ENCODE results near the gene SLC25A42.
"Not testable (repeated sequence)": the region's sequence is repeated elsewhere in the genome, so short reads cannot be mapped to it uniquely, and the experiment has no call there.

Gene SLC25A42, protein sequence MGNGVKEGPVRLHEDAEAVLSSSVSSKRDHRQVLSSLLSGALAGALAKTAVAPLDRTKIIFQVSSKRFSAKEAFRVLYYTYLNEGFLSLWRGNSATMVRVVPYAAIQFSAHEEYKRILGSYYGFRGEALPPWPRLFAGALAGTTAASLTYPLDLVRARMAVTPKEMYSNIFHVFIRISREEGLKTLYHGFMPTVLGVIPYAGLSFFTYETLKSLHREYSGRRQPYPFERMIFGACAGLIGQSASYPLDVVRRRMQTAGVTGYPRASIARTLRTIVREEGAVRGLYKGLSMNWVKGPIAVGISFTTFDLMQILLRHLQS

DNA sequence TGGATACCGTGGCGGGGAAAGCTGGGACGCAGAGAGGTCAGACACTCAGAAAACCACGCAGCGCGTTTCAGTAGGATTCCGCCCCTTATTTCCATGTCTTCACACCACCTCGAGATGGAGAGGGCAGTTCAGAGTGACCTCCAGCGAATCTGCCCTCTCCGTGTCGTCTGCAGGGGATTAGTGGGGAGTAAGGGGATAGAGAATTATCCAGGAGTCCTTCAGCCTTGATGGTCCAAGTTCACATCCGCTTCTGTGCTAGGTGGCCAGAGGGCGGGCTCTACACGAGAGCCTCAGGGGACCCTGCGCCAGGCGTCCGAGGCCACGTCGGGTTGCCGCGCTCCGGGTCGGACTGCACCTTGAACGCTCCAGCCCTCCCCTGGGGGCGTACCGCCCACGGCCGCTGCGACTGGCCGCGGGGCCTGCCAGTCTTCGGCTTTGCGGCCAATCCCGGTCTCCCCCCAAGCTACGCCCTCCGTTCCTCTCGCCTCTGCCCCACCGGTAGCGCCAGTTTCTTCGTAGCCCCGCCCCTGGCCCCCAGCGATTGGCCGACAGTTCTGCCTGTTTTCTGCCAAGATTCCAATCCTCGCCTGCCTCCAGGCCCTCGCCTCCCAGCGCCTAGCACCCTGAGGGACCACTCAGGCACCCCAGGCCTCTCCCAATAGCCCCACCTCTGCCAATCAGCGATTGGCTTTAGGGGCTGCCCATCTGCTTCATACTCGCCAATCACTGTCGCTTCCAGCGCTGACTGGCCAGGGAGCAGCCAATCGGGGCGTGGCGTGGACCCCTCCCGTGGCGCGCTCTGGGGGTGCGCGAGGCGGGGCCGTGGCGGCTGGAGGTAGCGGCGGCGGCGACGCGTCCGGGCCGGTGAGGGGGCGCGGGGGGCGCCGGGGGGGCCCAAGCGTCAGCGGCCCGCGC, at the start of gene SLC25A42:
Gene SLC25A42, plus strand, starts transcription at position 812 of the 915 bp plus-strand sequence. CDS start 32,131 bp downstream, outside the sequence.
- DNase-seq = peak; percentile 99

DNA sequence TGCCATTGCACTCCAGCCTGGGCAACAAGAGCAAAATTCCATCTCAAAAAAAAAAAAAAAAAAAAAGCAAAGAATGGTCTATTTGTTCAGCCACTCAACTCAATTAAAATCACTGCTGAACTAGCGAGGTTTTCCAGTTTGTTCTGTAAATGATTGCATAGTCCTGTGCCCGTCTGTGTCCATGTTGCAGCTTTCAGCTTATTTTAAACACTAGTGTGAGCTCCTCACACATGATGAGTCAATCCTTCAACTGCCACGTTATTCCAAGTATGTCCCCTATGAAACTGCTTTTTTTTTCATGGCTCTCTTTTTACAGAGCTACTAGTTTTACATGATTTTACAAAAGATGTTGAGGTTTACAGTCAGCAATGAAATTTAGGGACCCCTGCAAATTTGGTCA, 42.7 kb upstream of the SLC25A42 start:
- no peak for DNase-seq

DNA sequence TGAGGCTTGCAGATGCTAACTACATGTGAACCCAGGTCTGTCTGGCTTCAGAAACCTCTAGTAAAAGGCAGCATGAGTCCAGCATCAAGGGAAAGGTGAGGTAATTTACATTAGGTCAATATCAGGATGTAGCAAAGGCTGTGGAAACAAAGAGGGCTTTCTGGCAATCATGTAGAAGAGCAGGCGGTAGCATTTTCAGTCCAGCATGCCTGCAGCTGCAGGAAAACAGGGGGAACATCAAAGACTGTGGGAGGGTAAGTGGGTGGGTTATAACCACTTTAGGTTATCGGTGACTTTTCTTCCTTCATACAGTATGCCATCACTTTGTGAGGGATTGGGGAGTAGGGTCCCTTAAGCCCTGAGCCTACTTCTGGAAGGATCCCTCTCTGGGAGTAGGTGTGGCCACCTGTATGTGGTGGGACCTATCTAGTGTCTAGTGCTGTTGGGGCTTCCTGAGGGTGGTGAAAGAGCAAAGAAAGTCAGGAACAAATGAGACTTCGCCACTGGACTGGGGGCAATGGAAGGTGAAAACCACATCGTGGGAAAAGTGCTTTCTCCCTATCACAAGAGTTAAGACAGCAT, 41.3 kb upstream of the SLC25A42 start:
- DNase-seq = no peak

DNA sequence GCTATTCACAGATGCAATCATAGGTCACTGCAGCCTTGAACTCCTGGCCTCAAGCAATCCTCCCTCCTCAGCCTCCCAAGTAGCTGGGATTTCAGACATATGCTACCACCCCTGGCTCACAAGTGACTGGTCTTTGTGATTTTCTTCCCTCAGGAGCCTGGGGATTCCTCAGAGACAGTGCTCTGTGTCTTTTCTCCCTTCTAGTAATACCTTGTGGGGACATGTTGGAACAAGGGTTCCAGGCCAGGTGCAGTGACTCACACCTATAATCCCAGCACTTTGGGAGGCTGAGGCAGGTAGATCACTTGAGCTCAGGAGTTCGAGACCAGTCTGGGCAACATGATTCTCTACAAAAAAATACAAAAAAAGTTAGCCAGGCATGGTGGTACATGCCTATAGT, 40.4 kb upstream of the SLC25A42 start:
- DNase-seq = not testable (repeated sequence)

DNA sequence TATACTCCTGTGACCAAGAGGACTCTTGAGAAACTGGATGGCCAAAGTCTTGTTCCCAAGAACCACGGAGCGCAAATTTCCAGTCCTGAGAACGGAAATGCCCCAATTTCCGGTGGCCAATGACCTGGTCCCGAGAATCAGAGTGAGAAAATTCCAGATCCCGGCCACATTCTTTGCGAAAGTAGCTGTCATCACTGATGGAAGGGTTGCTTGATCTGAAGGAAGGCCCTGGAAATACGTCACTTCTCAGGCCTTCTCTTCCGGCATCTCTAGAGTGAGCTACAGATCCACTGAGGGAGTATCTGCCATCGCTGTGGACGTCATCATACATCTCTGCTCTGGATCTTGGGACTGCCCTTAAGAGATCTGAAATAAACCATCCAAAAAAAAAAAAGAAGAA, 37.9 kb upstream of the SLC25A42 start:
- no peak for DNase-seq

DNA sequence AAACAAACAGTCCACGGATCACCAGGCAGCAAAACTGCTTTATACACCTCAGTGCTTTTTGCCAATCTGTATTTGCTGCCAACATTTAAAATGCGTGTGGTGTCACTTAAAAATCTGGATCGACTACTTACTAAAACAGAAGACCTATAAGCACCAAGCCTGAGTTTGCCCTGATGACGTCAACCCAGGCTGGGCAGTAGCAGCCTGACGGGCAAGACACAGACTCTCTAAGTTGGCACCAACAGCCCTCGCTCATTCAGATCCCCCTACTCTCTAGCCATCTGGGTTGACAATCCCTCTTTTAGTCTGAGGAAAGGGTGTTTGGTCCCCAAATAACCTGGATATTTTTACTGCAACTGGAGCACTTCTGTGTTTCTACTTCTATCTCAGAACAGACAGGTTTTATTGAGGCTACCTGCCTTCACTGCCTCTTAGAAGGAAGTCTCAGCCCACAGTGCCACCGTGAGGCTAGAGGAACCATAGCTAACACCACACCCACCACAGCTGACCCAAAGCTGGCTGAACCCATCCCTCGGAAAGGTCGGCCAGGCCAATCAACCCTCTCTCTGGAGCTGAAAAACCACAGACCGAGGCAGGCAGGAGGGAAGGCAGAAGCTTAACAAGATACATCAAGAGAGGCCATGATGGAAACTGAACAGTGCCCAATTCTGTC, 37.4 kb upstream of the SLC25A42 start:
- DNase-seq = no peak

DNA sequence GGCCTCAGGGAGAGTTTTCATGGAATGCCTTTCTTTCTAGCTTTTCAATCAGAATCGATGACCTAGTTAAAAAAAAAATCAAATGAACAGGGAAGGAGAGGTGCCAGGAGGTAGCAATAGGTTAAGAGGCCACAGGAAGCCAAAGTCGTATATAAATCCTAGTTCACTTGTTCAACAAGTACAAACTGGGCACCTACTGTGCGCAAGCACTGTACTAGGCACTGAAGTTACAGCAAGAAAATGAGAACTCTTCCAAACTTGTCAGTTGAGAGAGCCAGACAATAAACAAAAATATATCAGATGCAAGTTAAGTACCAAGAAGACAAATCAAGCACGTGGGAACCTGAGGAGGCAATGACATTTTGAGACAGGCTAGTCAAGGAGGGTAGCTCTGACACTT, 36.6 kb upstream of the SLC25A42 start:
- DNase-seq = no peak

DNA sequence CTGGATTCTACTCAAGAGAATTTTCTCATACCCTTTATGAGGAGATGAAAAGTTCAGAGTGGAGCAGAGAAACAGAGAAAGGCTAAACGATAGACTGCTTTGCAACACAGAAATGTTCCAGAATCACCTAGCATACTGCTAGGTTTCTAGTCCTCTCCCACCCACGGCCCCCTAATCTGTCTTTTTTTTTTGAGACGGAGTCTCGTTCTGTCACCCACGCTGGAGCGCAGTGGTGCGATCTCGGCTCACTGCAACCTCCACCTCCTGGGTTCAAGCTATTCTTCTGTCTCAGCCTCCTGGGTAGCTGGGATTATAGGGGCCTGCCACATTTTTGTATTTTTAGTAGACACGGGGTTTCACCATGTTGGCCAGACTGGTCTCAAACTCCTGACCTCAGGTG, 35.3 kb upstream of the SLC25A42 start:
- no peak for DNase-seq

DNA sequence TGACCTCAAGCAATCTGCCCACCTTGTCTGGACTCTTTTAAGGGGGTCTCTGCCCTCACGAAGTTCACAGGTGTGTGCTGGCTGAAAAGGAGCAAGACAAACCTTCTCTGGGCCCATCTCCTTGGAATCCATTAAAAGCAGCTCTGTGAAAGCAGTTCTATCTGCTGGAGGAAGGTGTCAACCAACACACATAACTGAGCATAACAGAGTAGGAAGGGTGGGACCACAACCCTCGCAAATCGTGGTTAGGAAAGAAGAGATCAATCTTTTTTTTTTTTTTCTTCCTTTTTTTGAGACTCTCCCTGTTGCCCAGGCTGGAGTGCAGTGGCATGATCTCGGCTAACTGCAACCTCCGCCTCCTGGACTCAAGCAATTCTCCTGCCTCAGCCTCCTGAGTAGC, 31.9 kb upstream of the SLC25A42 start:
- no peak for DNase-seq

DNA sequence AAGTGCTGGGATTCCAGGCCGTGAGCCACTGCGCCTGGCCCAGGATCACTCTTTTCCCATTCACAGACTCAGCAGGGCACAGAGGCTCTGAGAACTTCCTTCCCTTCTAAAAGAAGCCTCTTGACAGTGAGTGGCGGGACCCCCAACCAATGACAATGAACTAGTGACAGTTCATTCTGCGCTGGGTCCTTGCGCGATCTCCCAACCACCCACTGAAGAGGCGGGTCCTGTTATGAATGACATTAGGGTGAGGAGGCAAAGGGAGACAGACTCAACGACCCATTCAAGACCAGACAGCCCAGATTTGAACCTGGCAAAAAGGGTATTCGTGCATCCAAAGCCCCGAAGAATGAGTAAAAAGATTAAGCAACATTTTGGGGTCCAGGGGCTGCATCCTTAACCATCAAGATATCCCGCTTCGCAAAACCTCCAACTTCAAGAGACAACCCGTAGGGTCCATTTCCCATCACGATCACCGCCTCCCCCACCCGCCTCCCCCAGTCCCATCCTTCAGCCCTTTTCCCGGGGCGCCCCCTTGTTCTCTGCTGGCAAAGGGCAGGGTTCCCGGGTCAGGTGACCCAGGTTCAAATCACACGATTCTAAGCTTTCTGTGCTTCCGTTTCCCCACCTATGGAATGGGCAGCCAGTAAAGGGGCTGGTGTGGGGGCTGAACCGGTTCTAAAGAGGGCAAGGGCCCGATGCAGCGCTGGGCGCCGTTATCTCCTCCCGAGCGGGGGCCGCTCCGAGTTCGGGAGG, 31.2 kb upstream of the SLC25A42 start:
- DNase-seq = peak; percentile 64

DNA sequence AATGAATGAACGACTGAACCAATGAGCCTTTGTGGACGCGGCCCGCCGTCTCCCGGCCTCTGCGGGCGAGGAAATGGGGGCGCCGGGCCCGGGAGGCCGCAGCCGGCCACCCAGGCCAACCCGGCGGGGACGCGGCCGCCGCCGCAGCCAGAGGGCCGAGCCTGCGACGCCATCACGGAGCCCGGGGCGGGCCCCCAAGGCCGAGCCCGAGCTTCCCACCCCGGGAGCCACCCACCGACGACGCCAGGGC, 30.7 kb upstream of the SLC25A42 start:
- DNase-seq = peak; percentile 60

DNA sequence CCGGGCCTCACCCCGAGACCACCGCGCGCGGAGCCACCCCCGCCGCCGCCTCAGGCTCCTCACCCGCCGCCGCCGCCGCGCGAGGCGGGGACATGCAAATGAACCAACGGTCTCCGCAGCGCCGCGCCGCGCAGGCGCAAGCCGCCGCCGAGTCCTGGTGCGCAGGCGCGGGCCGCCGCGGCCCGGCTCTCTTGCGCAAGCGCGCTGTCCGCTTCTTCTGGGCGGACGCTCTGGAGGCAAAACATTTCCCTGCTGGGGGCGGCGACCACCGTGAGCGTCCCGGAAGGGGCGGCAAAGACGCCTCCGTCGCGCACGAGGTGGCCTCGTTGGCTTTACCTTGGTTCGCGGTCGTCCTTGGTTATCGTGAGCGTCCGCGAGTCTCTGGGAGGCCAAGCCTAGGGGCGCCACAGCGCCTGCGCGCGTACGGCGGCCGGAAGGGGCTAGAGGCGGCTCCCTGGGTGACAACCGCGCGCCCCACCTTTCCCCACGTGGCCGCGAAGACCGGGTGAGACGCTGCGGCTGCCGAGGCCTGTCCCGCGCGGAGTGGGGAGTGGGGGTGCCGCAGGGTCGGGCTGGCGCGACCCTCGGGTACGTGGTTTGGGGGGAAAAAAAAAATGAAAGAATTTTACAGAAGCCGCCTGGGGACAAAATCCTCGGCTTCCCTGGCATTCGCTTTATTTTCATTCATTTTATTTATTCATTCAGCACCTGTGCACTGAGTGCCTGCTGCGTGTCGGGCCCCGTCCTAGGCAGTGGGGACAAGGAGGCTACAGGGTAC, 30.2 kb upstream of the SLC25A42 start, which contains the start of the genes ARMC6 and SUGP2:
Gene ARMC6, plus strand, starts transcription at position 178 of the 778 bp plus-strand sequence. CDS start 607 bp downstream, outside the sequence.
Gene SUGP2, minus strand, starts transcription at position 92 of the 778 bp plus-strand sequence. CDS start 2,446 bp downstream, outside the sequence.
- peak; percentile 93 for DNase-seq

DNA sequence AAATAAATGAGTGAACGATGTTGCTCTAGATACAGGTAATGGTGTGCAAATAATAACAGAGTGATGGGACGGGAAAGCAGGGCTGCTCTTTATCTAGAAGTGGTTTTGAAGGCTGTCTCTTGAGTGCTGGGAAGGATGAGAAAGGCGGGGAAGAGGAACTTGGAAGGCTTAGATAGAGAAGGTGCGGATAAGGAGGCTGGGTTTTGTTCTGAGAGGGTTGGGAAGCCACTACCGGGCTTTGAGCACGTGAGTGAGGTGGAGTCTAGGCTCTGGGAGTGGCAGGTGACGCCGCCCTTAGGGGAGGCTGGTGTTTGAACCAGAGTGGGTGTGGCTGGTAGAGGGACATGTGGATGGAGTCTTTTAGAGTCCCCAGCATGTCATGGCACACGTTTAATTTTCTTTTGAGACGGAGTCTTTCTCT, 29.6 kb upstream of the SLC25A42 start:
- DNase-seq = peak; percentile 76

DNA sequence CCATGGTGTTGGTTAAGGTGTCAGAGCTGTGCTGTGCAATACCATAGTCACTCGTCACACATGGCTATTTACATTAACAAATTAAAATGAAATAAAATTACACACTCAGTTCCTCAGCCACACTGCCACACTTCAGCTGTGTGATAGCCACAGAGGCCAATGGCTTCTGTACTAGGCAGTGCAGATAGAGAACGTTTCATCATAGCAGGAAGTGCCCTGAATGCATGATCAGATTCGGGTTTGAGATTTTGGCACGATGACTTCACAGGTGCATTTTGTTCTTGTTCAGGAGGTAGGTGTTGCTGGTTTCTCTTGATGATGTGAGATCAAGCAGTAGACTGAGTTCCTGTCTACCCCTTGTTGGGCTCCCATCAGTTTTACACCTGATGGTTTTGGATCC, 23.9 kb upstream of the SLC25A42 start:
- peak; percentile 47 for DNase-seq

DNA sequence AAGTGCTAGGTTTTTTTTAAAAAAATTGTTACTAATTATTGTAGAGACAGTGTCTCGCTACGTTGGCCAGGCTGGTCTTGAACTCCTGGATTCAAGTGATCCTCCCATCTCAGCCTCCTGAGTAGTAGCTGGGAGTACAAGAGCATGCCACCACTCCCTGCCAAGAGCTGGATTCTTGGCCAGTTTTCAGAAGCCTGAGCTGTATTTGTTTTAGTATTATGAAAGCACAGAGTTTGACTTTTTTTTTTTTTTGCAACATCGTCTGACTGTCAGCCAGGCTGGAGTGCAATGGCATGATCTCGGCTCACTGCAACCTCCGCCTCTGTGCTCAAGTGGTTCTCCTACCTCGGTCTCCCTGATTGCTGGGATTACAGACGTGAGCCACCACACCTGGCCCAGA, 23.4 kb upstream of the SLC25A42 start:
- DNase-seq = no peak

DNA sequence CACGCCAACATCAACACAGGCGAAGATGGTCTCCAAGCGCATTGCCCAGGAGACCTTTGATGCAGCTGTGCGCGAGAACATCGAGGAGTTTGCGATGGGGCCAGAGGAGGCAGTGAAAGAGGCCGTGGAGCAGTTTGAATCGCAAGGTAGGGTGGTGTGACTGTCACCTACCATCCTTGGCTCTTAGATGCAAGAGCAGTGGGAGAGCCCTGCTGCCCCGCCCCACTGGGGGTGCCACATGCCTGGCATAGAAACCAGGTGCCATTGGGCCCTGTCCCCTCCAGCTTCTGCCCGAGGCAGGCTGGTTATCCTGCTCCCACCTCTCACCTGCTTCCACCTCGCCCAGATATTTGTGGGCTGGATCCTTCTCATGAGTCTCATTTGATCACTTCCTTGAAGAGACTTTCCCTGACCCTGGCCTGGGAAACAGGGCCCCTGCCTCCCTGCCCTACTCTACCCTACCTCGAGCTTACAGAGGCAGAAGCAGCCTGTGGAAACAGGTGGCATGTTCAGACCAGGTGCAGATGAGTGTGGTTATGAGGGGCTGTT, 21.0 kb upstream of the SLC25A42 start:
- DNase-seq = no peak

DNA sequence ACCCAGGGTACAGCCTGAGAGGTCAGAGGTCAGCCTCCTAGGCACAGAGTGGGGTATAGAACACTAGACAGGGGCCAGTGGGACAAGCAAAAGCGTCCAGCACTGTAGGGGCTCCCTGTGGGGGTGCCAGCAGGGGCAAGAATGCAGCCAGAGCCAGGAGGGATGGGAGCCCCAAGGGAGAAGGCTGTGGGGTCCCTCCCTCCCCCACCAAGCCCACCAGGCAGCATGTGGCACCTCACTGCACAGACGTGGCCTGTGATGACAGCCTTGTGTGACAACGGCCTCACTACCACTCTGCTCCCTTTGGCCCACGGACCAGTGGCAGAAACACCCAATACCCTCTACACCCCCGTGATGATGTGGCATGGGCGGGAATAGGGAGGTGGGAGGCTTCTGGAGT, 20.3 kb upstream of the SLC25A42 start:
- no peak for DNase-seq

DNA sequence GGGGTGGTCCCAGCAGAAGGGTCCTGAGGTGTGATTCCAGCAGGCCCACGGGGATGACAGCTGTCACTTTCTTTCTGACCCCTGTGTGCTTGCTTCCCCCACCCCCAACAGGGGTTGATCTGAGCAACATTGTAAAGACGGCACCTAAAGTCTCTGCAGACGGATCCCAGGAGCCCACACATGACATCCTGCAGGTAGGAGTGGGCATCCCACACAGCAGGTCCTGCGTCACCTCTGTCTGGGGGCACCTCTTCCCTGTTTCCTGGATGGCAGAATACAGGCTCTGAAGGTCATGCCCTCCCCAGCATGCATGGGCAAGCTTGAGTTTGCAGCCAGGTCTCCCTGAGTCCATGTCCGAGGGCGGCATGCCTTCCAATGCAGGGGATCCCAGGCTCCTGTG, 19.9 kb upstream of the SLC25A42 start:
- no peak for DNase-seq

DNA sequence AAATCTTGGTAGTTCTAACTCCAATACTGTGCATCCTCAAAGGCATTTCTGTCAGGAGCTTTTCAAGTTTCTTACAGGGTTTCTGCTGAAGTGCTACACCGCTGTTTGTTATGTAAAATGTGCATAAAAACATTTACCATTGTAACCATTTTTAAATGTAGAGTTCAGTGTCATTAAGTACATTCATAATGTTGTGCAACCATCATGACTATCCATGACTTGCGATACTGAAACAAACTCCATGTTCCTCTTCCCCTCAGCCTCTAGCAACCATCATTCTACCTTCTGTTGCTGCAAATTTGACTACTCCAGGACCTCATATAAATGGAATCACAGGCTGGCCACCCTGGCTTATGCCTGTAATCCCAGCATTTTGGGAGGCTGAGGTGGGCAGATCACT, 14.4 kb upstream of the SLC25A42 start:
- DNase-seq = no peak

DNA sequence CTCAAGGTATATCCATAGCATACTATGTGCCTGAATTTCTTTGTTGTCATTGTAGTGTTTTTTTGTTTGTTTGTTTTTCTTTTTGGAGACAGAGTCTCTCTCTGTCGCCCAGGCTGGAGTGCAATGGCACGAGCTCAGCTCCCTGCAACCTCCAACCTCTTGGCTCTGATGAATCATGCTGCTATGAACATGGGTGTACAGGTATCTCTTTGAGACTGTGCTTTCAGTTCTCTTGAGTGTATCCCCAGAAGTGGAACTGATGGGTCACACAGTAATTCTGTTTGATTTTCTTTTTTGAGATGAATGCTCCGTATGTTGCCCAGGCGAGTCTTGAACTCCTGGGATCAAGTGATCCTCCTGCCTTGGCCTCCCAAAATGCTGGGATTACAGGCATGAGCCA, 13.7 kb upstream of the SLC25A42 start:
- no peak for DNase-seq

DNA sequence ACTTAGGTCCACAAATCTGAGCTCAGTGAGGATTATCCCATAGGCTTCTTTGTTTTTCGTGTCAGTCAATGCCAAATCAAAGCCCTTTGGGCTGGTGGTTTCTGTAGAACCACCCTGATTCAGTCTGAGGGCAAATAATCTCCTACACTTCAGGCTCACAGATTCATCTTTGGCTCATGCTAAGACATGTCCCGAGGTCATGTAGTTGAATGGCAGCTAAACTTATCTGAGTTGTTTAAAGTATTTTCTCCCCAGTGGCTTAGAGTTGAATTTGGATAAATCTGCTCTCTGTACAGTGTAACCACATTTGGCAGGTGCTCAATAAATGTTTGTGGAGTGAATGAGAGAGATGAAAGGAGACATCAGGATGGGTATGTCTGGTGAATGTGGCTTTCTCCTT, 13.1 kb upstream of the SLC25A42 start:
- DNase-seq = no peak
